ENCODE results near the gene RERE.

RERE gene

DNA sequence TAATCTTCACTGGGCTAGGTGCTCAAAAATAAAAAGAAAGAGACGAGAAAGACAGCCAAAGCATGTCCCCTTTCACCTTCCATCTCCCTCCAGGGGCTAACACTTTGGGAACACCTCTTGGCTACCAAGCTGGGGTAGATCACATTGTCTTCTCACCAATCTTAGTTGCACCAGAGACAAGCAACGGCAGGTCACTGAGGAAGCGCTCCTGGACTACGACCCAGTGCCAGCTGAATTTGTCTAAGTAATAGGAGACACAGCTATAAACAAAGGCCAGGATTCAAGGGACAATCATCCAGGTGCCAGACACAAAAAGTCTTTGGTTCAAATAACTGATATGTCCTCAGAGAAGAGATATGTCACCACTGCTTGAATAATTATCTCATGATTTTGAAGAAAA lies 399.1 kb downstream of the RERE start:
- ChIA-PET CTCF (interaction anchor here (0.9 kb wide), 1 partner anchor 24 kb away, joined by 4 read pairs; no protein-coding TSS in a partner anchor), POLR2A (interaction anchor here (0.6 kb wide), 1 partner anchor 53 kb away, joined by 3 read pairs; no protein-coding TSS in a partner anchor)
- Histone ChIP-seq H3K27ac (ENCODE audit: extremely low read depth, low read depth, low read length) (no peak overlapping the region), H3K9me3 (ENCODE audit: control insufficient read depth, insufficient read depth, low read depth, low read length) (no peaks in the 10 kb centered on the region), H3K4me1 (ENCODE audit: control insufficient read depth, insufficient read depth, low read length) (peaks cover 20% of the 10 kb centered on the region; the same call in 1 of the 2 replicates), H3K4me3 (ENCODE audit: low read depth, low read length) (no peak overlapping the region), H3K36me3 (ENCODE audit: control insufficient read depth in 2 of 2, insufficient read depth in 1 of 2, low read length in 2 of 2) (peaks cover 5 to 36% of the 10 kb centered on the region in 2 experiments)
- TF ChIP-seq ZNF792 (tag by site-specific recombination; IDR thresholded peaks at IDR 0.05) (no peak), ZNF404 (tag by site-specific recombination; IDR thresholded peaks at IDR 0.05) (no peak), MEIS1 (CRISPR knock-in tag; IDR thresholded peaks at IDR 0.05; ENCODE audit: borderline replicate concordance) (no peak), ZNF549 (tag by site-specific recombination; IDR thresholded peaks at IDR 0.05) (no peak), HOXD13 (CRISPR knock-in tag; IDR thresholded peaks at IDR 0.05; ENCODE audit: borderline replicate concordance) (no peak), ZSCAN30 (tag by site-specific recombination; IDR thresholded peaks at IDR 0.05) (no peak), KLF7 (tag by site-specific recombination; IDR thresholded peaks at IDR 0.05; ENCODE audit: borderline replicate concordance) (no peak), ZNF366 (tag by site-specific recombination; conservative IDR thresholded peaks at IDR 0.05) (no peak), ZNF394 (tag by site-specific recombination; IDR thresholded peaks at IDR 0.05; ENCODE audit: borderline replicate concordance) (no peak), ZNF19 (tag by site-specific recombination; IDR thresholded peaks at IDR 0.05; ENCODE audit: low read depth) (no peak), ZNF600 (tag by site-specific recombination; IDR thresholded peaks at IDR 0.05) (no peak), ZNF433 (tag by site-specific recombination; IDR thresholded peaks at IDR 0.05; ENCODE audit: low read depth) (no peak), ZFP41 (tag by site-specific recombination; IDR thresholded peaks at IDR 0.05; ENCODE audit: borderline replicate concordance) (no peak), ZNF423 (tag by site-specific recombination; IDR thresholded peaks at IDR 0.05) (no peak), ZBTB1 (tag by site-specific recombination; IDR thresholded peaks at IDR 0.05) (no peak)
- TF ChIP-seq, protein P1, sequence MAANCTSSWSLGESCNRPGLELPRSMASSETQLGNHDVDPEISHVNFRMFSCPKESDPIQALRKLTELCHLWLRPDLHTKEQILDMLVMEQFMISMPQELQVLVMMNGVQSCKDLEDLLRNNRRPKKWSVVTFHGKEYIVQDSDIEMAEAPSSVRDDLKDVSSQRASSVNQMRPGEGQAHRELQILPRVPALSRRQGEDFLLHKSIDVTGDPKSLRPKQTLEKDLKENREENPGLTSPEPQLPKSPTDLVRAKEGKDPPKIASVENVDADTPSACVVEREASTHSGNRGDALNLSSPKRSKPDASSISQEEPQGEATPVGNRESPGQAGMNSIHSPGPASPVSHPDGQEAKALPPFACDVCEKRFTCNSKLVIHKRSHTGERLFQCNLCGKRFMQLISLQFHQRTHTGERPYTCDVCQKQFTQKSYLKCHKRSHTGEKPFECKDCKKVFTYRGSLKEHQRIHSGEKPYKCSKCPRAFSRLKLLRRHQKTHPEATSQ (tag by site-specific recombination; IDR thresholded peaks at IDR 0.05) = no peak
- TF ChIP-seq, protein P2, sequence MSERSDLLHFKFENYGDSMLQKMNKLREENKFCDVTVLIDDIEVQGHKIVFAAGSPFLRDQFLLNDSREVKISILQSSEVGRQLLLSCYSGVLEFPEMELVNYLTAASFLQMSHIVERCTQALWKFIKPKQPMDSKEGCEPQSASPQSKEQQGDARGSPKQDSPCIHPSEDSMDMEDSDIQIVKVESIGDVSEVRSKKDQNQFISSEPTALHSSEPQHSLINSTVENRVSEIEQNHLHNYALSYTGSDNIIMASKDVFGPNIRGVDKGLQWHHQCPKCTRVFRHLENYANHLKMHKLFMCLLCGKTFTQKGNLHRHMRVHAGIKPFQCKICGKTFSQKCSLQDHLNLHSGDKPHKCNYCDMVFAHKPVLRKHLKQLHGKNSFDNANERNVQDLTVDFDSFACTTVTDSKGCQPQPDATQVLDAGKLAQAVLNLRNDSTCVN (tag by site-specific recombination; optimal IDR thresholded peaks at IDR 0.05) = no peak
- TF ChIP-seq, protein P3, sequence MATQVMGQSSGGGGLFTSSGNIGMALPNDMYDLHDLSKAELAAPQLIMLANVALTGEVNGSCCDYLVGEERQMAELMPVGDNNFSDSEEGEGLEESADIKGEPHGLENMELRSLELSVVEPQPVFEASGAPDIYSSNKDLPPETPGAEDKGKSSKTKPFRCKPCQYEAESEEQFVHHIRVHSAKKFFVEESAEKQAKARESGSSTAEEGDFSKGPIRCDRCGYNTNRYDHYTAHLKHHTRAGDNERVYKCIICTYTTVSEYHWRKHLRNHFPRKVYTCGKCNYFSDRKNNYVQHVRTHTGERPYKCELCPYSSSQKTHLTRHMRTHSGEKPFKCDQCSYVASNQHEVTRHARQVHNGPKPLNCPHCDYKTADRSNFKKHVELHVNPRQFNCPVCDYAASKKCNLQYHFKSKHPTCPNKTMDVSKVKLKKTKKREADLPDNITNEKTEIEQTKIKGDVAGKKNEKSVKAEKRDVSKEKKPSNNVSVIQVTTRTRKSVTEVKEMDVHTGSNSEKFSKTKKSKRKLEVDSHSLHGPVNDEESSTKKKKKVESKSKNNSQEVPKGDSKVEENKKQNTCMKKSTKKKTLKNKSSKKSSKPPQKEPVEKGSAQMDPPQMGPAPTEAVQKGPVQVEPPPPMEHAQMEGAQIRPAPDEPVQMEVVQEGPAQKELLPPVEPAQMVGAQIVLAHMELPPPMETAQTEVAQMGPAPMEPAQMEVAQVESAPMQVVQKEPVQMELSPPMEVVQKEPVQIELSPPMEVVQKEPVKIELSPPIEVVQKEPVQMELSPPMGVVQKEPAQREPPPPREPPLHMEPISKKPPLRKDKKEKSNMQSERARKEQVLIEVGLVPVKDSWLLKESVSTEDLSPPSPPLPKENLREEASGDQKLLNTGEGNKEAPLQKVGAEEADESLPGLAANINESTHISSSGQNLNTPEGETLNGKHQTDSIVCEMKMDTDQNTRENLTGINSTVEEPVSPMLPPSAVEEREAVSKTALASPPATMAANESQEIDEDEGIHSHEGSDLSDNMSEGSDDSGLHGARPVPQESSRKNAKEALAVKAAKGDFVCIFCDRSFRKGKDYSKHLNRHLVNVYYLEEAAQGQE (tag by site-specific recombination; IDR thresholded peaks at IDR 0.05) = no peak
- TF ChIP-seq, protein P4, sequence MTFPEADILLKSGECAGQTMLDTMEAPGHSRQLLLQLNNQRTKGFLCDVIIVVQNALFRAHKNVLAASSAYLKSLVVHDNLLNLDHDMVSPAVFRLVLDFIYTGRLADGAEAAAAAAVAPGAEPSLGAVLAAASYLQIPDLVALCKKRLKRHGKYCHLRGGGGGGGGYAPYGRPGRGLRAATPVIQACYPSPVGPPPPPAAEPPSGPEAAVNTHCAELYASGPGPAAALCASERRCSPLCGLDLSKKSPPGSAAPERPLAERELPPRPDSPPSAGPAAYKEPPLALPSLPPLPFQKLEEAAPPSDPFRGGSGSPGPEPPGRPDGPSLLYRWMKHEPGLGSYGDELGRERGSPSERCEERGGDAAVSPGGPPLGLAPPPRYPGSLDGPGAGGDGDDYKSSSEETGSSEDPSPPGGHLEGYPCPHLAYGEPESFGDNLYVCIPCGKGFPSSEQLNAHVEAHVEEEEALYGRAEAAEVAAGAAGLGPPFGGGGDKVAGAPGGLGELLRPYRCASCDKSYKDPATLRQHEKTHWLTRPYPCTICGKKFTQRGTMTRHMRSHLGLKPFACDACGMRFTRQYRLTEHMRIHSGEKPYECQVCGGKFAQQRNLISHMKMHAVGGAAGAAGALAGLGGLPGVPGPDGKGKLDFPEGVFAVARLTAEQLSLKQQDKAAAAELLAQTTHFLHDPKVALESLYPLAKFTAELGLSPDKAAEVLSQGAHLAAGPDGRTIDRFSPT (tag by site-specific recombination; IDR thresholded peaks at IDR 0.05) = no peak
- TF ChIP-seq, protein P5, sequence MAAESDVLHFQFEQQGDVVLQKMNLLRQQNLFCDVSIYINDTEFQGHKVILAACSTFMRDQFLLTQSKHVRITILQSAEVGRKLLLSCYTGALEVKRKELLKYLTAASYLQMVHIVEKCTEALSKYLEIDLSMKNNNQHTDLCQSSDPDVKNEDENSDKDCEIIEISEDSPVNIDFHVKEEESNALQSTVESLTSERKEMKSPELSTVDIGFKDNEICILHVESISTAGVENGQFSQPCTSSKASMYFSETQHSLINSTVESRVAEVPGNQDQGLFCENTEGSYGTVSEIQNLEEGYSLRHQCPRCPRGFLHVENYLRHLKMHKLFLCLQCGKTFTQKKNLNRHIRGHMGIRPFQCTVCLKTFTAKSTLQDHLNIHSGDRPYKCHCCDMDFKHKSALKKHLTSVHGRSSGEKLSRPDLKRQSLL (tag by site-specific recombination; IDR thresholded peaks at IDR 0.05) = no peak

All from HEK293 (cell line).